ENCODE results near the gene TOGARAM2. TPM values are rescaled to one million over a fixed set of nuclear protein-coding genes. Genes with fewer than 3 reads are reported as not detected.

TOGARAM2 gene
- total RNA-seq, 1 donor: 0.72 TPM

GRCh38 chr2:28991021-28991420, 9.9 kb downstream of the TOGARAM2 start:
- Histone ChIP-seq H2AFZ (ENCODE audit: low read length) (no peak overlapping the region), H3K27me3 (ENCODE audit: insufficient read depth, low read length) (no peaks in the 10 kb centered on the region), H3K4me1 (ENCODE audit: insufficient read depth, low read length) (peaks cover 4% of the 10 kb centered on the region), H3K27ac (ENCODE audit: low read depth, low read length) (no peak overlapping the region), H4K20me1 (ENCODE audit: insufficient read depth, low read length) (no peaks in the 10 kb centered on the region), H3K36me3 (ENCODE audit: insufficient read depth, low read length) (no peaks in the 10 kb centered on the region), H3K79me2 (ENCODE audit: insufficient read depth, low read length) (no peaks in the 10 kb centered on the region), H3K4me2 (ENCODE audit: insufficient read depth, low read length) (no peak overlapping the region), H3K4me3 (ENCODE audit: insufficient read depth, low read length) (no peak overlapping the region), H3K9me3 (ENCODE audit: low read depth, low read length) (no peaks in the 10 kb centered on the region)
- no peak for TF ChIP-seq CTCF (IDR thresholded peaks at IDR 0.05; ENCODE audit: extremely low read depth, low read depth, low read length)
- peak; percentile 72 for DNase-seq (ENCODE audit: insufficient read length, low spot score, missing footprints)

GRCh38 chr2:28991460-28991859, 10.4 kb downstream of the TOGARAM2 start:
- H2AFZ ChIP-seq (ENCODE audit: low read length): no peak overlapping the region
- TF ChIP-seq CTCF (IDR thresholded peaks at IDR 0.05; ENCODE audit: extremely low read depth, low read depth, low read length): no peak
- H4K20me1 ChIP-seq (ENCODE audit: insufficient read depth, low read length): no peaks in the 10 kb centered on the region
- H3K9me3 ChIP-seq (ENCODE audit: low read depth, low read length): no peaks in the 10 kb centered on the region
- no peaks in the 10 kb centered on the region for H3K36me3 ChIP-seq (ENCODE audit: insufficient read depth, low read length)
- no peak overlapping the region for H3K4me3 ChIP-seq (ENCODE audit: insufficient read depth, low read length)
- H3K27ac ChIP-seq (ENCODE audit: low read depth, low read length): no peak overlapping the region
- H3K4me2 ChIP-seq (ENCODE audit: insufficient read depth, low read length): no peak overlapping the region
- peaks cover 4% of the 10 kb centered on the region for H3K4me1 ChIP-seq (ENCODE audit: insufficient read depth, low read length)
- H3K79me2 ChIP-seq (ENCODE audit: insufficient read depth, low read length): no peaks in the 10 kb centered on the region
- DNase-seq (ENCODE audit: insufficient read length, low spot score, missing footprints): no peak
- H3K27me3 ChIP-seq (ENCODE audit: insufficient read depth, low read length): no peaks in the 10 kb centered on the region

- H3K27me3 ChIP-seq (ENCODE audit: insufficient read depth, low read length): no peaks in the 10 kb centered on the region
- no peak overlapping the region for H3K4me2 ChIP-seq (ENCODE audit: insufficient read depth, low read length)
- no peaks in the 10 kb centered on the region for H3K36me3 ChIP-seq (ENCODE audit: insufficient read depth, low read length)
- no peaks in the 10 kb centered on the region for H3K9me3 ChIP-seq (ENCODE audit: low read depth, low read length)
- H3K27ac ChIP-seq (ENCODE audit: low read depth, low read length): no peak overlapping the region
- no peaks in the 10 kb centered on the region for H4K20me1 ChIP-seq (ENCODE audit: insufficient read depth, low read length)
- H3K79me2 ChIP-seq (ENCODE audit: insufficient read depth, low read length): no peaks in the 10 kb centered on the region
- DNase-seq (ENCODE audit: insufficient read length, low spot score, missing footprints): peak; percentile 59
- H3K4me3 ChIP-seq (ENCODE audit: insufficient read depth, low read length): no peak overlapping the region
- H3K4me1 ChIP-seq (ENCODE audit: insufficient read depth, low read length): peaks cover 6% of the 10 kb centered on the region
- H2AFZ ChIP-seq (ENCODE audit: low read length): no peak overlapping the region
- no peak for TF ChIP-seq CTCF (IDR thresholded peaks at IDR 0.05; ENCODE audit: extremely low read depth, low read depth, low read length)
Measured at GRCh38 chr2:28993206-28993960, 12.3 kb downstream of the TOGARAM2 start.

GRCh38 chr2:28994074-28994473, 13.0 kb downstream of the TOGARAM2 start:
- Histone ChIP-seq H3K4me2 (ENCODE audit: insufficient read depth, low read length) (no peak overlapping the region), H3K27me3 (ENCODE audit: insufficient read depth, low read length) (no peaks in the 10 kb centered on the region), H3K9me3 (ENCODE audit: low read depth, low read length) (no peaks in the 10 kb centered on the region), H3K4me3 (ENCODE audit: insufficient read depth, low read length) (no peak overlapping the region), H4K20me1 (ENCODE audit: insufficient read depth, low read length) (no peaks in the 10 kb centered on the region), H2AFZ (ENCODE audit: low read length) (no peak overlapping the region), H3K79me2 (ENCODE audit: insufficient read depth, low read length) (no peaks in the 10 kb centered on the region), H3K27ac (ENCODE audit: low read depth, low read length) (no peak overlapping the region), H3K4me1 (ENCODE audit: insufficient read depth, low read length) (peaks cover 6% of the 10 kb centered on the region), H3K36me3 (ENCODE audit: insufficient read depth, low read length) (no peaks in the 10 kb centered on the region)
- peak; percentile 13 for DNase-seq (ENCODE audit: insufficient read length, low spot score, missing footprints)
- TF ChIP-seq CTCF (IDR thresholded peaks at IDR 0.05; ENCODE audit: extremely low read depth, low read depth, low read length): no peak
